Epithelial cell of proximal tubule (primary cell): Measurements from ENCODE around the gene ITGBL1. TPM values are rescaled to one million over a fixed set of nuclear protein-coding genes. Genes with fewer than 3 reads are reported as not detected.
A peak's percentile ranks its signal among the peaks of the same experiment; 100 is the strongest.

ENCODE experiments used
- DNase-seq: peaks from one replicate; pipeline ENCODE4 v3.0.0-alpha.2; 2011; ENCODE audit warnings: low read depth
- H3K4me3 ChIP-seq: 2 replicates; pipeline ENCODE4 v1.5.1; 2011; ENCODE audit warnings: low read depth, mild to moderate bottlenecking, low read length
- CTCF ChIP-seq: conservative IDR thresholded peaks from 2 replicates; pipeline ENCODE4 v1.5.1; 2012; ENCODE audit warnings: low read depth, mild to moderate bottlenecking, low read length
- total RNA-seq: library from RNA; depleted of rRNA; stranded (reverse); fragments of >200 nt; gene quantifications from 2 replicates; pipeline ENCODE4 v1.2.3, GENCODE V29; 2015

Gene ITGBL1
- total RNA-seq, 1 donor from 2014 or later: 1.1 TPM

GRCh38 chr13:101614491-101614890 is 162.0 kb downstream of the ITGBL1 start:
- no peak for DNase-seq
- no peak for TF ChIP-seq CTCF
- H3K4me3 ChIP-seq: no peak overlapping the region

GRCh38 chr13:101618440-101619187 is 166.1 kb downstream of the ITGBL1 start:
- no peak overlapping the region for H3K4me3 ChIP-seq
- TF ChIP-seq CTCF: no peak
- no peak for DNase-seq

GRCh38 chr13:101621099-101621498 is 168.6 kb downstream of the ITGBL1 start:
- TF ChIP-seq CTCF: no peak
- H3K4me3 ChIP-seq: no peak overlapping the region
- DNase-seq: no peak

- DNase-seq: no peak
- H3K4me3 ChIP-seq: peak overlapping the region; percentile 25
- no peak for TF ChIP-seq CTCF
Measured at GRCh38 chr13:101623470-101624209, 171.2 kb downstream of the ITGBL1 start.

- peak; percentile 46 for DNase-seq
- no peak for TF ChIP-seq CTCF
- H3K4me3 ChIP-seq: peak overlapping the region; percentile 25
Measured at GRCh38 chr13:101624210-101624922, 171.9 kb downstream of the ITGBL1 start.

- DNase-seq: no peak
- TF ChIP-seq CTCF: no peak
- no peak overlapping the region for H3K4me3 ChIP-seq
Measured at GRCh38 chr13:101624981-101625380, 172.5 kb downstream of the ITGBL1 start.
